Femur (tissue), 1 donor: Measurements from ENCODE around the gene HOXA9.

Experiments
- DNase-seq: peaks from one replicate; pipeline ENCODE4 v3.0.0-alpha.2; 2017

HOXA9 gene

GRCh38 chr7:27141137-27141922 lies 24.0 kb downstream of the HOXA9 start:
- DNase-seq, result no peak

DNA sequence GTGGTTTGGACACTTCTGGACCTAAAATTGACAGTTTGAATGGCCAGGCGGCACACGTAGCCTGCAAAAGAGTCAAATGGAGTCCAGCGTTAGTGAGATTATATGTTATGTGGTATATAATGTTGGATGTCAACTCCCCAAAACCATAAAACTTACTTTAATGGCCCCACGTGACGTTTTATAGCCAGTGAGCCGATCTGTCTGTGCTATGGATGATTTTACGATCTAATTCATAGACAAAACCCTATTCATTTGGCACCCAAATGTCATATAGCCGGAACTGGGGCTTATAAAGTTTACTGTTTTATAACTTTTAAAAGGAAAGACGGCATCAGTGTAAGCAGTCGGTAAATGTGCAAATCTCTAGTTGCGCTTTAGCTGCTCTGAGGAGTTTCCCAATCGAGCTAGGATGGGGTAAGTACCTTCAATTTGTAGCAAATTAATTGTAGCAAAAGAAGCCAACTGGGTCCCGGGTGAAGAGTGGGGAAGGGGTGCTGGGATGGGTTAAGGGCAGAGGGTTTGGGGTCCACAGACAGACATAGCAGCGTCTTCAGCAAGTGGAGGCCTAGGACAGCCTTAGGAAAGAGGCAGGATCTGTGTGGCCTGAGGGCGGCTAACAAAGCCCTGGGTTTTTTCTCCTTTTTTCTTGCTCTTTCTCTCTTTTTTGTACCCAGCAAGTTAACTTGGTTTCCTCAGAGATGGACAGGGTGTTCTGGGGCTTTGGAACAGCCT lies 25.0 kb downstream of the HOXA9 start:
- DNase-seq, result no peak

GRCh38 chr7:27139334-27140125 lies 25.8 kb downstream of the HOXA9 start:
- no peak for DNase-seq

- DNase-seq, result no peak
Observed at GRCh38 chr7:27138985-27139333, 26.4 kb downstream of the HOXA9 start.

DNA sequence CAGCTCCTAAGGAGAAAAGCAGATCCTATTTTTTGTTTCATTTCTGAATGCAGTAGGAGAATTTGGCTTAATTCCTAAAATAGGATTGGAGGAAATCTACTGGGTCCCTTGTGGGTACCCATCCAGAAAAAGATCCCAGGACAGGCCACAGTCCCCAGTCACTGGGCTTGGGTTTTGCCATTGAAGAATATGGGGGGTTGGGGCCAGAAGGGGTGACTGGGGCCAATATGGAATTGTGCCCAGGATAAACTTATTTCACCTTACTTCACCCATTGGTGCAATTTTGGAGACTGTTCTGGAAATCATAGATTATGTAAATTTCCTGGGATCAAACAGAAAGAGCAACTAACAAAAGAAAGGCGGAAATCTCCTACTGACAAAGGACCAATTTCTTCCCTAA lies 26.9 kb downstream of the HOXA9 start:
- DNase-seq, result no peak

- no peak for DNase-seq
Observed at GRCh38 chr7:27137640-27138315, 27.6 kb downstream of the HOXA9 start.

GRCh38 chr7:27134392-27134791 lies 30.9 kb downstream of the HOXA9 start:
- peak; percentile 57 for DNase-seq

- no peak for DNase-seq
Observed at GRCh38 chr7:27133409-27134231, 31.7 kb downstream of the HOXA9 start.

- DNase-seq, result no peak
Observed at GRCh38 chr7:27132978-27133377, 32.4 kb downstream of the HOXA9 start.

GRCh38 chr7:27132214-27132613 lies 33.1 kb downstream of the HOXA9 start:
- no peak for DNase-seq

DNA sequence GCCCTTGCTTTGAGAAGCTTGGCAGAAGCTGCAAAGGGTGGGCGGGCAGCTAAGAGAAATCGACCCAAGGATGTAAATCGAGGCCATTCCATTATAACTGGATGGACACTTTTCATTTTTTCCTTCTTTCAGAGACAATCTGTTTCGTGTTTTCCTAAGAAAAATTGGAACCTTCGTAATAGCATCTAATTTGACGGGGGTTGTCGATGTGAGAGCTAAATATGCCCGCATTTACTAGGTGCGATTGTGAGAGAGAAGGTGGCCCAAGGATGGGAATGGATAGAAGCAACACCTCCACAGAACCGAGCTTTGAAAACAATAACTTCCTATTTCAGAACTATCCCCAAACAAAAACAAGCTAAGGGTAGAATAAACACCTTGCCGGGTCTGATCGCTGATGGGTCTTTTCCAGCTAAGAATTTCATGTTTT lies 33.9 kb downstream of the HOXA9 start:
- DNase-seq, result no peak

DNA sequence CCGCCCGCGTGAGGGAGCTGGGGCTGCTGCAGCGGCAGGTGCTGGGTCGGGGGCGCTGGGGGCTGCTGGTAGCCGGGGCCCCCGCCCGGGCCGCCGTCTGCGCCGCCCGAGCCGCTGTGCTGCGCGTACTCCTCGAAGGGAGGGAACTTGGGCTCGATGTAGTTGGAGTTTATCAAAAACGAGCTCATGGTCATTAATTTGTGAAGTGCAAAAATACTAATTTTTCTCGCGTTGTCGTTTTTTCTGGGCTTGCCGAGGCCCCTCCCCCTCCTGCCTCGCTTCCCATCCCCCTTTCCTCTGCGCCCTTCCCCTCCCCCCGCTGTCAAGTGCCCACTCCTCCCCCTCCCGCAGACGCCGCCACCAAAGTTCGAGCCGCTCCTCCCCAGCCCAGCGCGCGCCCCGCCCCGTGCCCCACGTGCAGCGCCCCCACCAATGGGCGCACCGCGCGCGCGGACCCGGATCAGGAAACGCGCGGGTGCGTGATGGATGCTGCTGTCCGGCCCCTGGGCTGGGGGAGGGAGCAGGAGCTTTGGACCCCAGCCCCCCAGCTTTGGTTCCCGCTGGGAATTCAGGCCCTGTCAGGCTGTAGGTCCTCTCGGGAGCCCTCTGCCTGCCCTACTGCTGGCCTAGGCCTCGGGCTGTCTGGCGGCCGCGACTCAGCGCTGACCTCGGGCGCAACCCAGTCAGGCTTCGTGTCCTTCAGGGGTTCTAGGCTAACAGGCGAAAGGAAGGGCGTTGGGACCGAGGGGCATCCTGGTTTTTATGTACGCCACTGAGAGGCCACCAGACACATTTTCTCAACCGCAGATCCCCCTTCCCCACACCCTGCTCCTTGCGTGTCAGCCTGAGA lies 34.6 kb downstream of the HOXA9 start, which contains the start of gene HOXA4:
Gene HOXA4, minus strand, starts transcription at position 218 of the 850 bp plus-strand sequence. Its CDS starts 24 bp downstream, at position 194.
- peak; percentile 96 for DNase-seq

GRCh38 chr7:27129729-27130539 lies 35.4 kb downstream of the HOXA9 start:
- peak; percentile 51 for DNase-seq

GRCh38 chr7:27128776-27129728 lies 36.3 kb downstream of the HOXA9 start:
- no peak for DNase-seq

DNA sequence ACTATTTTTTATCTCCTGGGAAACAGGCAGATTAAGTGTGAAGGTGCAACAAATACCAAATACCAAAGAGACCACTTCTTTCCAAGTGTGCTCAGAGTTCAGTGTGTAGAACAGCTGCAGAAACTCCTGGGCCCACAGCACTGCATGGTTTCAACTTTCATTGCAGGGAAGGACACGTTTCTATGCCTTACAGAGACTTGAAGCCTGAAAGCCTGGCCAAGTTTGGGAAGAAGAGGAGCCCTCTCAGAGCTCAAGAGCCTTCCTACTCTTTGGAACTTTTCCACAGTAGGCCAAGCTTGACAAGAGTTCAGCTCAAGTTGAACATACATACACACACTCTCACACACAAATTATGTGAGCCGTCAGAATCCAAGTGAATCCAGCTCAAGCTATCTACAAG lies 37.3 kb downstream of the HOXA9 start:
- peak; percentile 74 for DNase-seq

- no peak for DNase-seq
Observed at GRCh38 chr7:27126596-27127327, 38.6 kb downstream of the HOXA9 start.

GRCh38 chr7:27125986-27126394 lies 39.3 kb downstream of the HOXA9 start:
- no peak for DNase-seq
